Neuron (in vitro differentiated cells): ENCODE results near the gene PRPF6.
A peak's percentile ranks its signal among the peaks of the same experiment; 100 is the strongest.
"Not testable (repeated sequence)": the region's sequence is repeated elsewhere in the genome, so short reads cannot be mapped to it uniquely, and the experiment has no call there.

Experiments used
- H2AFZ ChIP-seq: one replicate; pipeline ENCODE4 v1.6.1; 2013; ENCODE audit warnings: low read depth, mild to moderate bottlenecking, inconsistent platforms, low read length, moderate library complexity
- H3K27me3 ChIP-seq: one replicate; pipeline ENCODE4 v1.6.1; 2013; ENCODE audit warnings: low read length; ENCODE audit not compliant: insufficient read depth
- H3K36me3 ChIP-seq: one replicate; pipeline ENCODE4 v1.6.1; 2013; ENCODE audit warnings: low read length; ENCODE audit not compliant: insufficient read depth
- H3K4me1 ChIP-seq: one replicate; pipeline ENCODE4 v1.6.1; 2013; ENCODE audit warnings: low read length; ENCODE audit not compliant: insufficient read depth
- H3K4me3 ChIP-seq: 2 replicates; pipeline ENCODE4 v1.5.1; 2013; ENCODE audit warnings: mild to moderate bottlenecking, low read length, moderate library complexity
- H3K9me3 ChIP-seq: one replicate; pipeline ENCODE4 v1.6.1; 2013; ENCODE audit warnings: low read length

PRPF6 gene

DNA sequence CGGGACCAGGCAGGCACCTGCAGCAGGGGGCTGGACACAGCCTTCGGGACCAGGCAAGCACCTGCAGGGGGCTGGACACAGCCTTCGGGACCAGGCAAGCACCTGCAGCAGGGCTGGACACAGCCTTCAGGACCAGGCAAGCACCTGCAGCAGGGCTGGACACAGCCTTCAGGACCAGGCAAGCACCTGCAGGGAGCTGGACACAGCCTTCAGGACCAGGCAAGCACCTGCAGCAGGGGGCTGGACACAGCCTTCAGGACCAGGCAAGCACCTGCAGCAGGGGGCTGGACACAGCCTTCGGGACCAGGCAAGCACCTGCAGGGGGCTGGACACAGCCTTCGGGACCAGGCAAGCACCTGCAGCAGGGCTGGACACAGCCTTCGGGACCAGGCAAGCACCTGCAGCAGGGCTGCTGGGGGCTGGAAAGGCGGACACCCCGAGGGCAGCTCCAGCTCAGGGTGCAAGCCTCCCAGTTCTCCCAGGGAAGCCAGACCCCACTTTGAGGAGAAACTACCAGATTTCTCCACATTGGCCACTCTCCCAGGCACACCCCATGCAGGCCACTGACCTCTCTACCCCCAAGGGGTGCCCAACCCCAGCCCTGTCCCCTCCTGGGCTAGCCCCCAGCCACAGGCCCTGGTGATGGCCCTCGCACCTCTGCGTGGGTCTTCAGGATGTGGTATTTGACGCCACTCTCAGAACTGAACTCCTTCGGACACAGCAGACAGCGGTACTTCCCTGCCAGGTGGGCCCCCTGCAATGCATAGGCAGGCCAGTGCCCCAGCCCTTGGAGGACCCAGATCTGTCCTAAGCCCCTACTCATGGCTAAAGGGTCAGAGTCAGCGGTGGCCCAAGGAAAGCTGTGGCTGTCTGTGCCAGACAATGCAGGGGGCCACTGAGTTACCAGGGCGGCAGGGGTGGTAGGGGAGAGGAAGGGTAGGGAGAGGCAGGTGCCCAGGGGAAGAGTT, 20.0 kb upstream of the PRPF6 start:
- H3K9me3 ChIP-seq, H2AFZ ChIP-seq, H3K27me3 ChIP-seq, H3K4me3 ChIP-seq, H3K4me1 ChIP-seq: not testable (repeated sequence)
- H3K36me3 ChIP-seq = peaks cover 46% of the 10 kb centered on the region

DNA sequence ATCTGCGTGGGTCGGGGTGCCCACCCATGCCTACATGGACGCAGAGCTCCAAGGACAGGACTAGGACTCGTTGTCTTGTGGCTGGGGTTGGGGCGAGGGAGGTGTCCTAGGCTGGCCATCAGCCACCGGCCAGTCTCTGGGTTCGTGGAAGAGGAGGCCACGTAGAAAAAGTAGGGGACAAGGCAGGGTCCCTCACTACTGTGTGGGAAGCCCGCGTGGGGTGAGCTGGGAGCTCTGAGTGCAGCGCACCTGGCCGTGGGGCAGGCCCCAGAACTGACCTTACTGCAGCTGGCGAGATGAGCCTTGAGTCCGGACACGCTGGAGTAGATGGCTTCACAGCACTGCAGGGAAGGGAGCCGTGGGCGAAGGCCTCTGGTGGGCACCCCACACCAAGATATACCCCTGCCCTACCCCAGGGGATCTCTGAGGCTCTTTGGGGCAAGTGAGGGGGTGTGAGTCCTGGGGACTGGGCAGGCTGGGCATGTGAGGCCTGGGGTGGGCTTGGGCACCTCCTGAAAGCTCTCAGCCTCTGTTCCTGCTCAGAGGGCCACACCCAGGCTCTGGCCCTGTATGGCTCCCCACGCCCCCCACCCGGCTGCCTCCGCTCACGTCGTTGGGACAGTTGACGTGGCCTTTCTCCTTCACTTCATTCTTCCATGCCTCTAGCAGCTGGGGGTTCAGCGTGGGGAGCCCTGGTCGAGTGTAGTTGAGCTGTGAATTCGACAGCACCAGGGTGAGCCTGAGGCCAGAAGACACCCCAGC, 19.1 kb upstream of the PRPF6 start:
- no peaks in the 10 kb centered on the region for H3K27me3 ChIP-seq
- H3K4me3 ChIP-seq = no peak overlapping the region
- peaks cover 55% of the 10 kb centered on the region for H3K36me3 ChIP-seq
- H3K4me1 ChIP-seq = peaks cover 7% of the 10 kb centered on the region
- no peaks in the 10 kb centered on the region for H3K9me3 ChIP-seq
- no peak overlapping the region for H2AFZ ChIP-seq

DNA sequence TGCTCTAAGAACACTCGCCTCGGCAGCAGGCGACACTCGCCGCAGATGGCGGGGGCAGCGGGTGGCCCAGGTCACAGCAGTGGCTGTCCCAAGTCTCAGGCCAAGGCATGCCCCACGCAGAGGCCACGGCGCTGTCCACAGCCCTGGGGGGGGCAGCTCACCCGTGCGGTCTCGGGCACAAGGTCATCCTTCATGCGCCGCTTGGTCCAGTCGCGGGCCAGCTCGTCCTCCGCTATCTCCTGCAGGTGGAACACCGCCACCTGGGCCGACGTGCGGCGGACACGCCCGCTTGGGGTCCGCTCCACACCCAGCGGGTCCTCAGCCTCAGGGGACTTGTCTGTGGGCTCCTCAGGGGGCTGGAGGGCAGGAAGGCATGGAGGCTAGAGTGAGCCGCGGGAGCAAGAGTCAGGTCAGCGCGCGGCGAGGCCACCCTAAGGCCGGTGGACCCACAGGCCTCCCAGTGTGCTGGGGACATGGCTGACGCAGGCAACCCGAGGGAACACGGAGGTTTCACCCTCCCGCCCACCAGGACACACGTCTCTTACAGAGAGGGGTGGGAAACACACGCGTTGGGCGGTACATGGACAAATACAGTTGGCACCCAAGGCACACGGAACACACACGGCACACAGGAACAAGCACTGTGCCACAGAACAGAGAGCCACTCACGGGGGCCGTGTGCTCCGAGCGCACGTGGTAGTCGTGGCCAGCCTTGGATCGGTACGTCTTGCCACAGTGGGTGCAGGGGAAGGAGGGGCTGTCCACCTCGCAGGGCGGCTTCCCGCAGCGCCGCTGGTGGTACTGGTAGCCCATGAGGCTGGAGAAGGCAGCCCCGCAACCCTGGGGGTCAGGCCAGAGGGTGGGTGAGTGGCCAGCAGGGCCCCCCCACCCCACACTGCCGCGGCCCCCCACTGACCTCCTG, 18.2 kb upstream of the PRPF6 start:
- Histone ChIP-seq H3K27me3 (no peaks in the 10 kb centered on the region), H3K9me3 (no peaks in the 10 kb centered on the region), H3K4me1 (peaks cover 7% of the 10 kb centered on the region), H3K4me3 (no peak overlapping the region), H2AFZ (no peak overlapping the region), H3K36me3 (peaks cover 63% of the 10 kb centered on the region)

DNA sequence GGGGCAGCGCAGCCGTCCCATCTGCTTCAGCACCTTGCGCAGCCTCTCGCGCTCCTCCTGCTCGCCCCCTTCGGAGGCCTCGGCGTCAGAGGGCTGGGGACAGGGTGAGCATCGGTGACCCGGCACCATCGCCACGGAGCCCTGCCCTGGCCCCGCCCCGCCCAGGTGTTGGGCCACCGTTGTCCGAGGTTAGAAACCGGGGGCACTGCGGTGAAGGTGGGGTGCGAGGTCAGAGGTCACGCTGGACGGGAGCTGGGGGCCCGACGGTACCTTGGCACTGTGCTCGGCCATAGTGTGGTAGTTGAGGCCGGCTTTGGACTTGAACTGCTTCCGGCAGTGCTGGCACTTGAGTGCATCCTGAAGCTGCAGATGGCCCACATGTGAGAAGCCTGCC, 17.6 kb upstream of the PRPF6 start:
- H3K9me3 ChIP-seq = no peaks in the 10 kb centered on the region

DNA sequence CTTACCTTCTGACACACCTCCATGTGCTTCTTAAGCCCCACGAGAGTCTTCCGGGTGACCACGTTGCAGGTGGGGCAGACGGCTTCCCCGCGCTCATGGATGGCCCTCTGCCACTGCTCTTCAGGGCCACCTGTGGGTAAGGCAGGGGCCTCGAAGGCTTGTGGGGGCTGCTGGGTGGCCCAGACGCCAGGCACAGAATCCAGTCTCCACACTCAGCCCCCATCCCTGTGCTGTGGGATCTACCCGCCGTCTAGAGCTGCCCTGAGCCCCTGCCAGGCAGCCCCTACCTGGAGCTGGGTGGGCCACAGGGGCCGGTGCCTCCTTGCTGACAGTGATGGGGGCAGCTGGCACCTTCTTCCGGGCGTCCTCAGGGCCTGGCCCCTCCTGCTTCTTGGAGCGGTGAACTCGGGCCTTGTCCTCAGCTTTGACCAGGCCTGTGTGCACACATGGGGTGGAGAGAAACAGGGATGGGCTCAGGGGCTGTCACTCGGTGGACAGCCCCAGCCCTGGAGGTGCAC, 17.1 kb upstream of the PRPF6 start:
- H2AFZ ChIP-seq = no peak overlapping the region
- peaks cover 62% of the 10 kb centered on the region for H3K36me3 ChIP-seq
- H3K9me3 ChIP-seq = no peaks in the 10 kb centered on the region
- H3K4me3 ChIP-seq = no peak overlapping the region
- H3K4me1 ChIP-seq = peaks cover 11% of the 10 kb centered on the region
- H3K27me3 ChIP-seq = no peaks in the 10 kb centered on the region

More for the DNA sequence above, 17.6 kb upstream of the PRPF6 start:
- peaks cover 7% of the 10 kb centered on the region for H3K4me1 ChIP-seq
- no peaks in the 10 kb centered on the region for H3K27me3 ChIP-seq
- H3K4me3 ChIP-seq = no peak overlapping the region
- H3K36me3 ChIP-seq = peaks cover 64% of the 10 kb centered on the region
- H2AFZ ChIP-seq = no peak overlapping the region

DNA sequence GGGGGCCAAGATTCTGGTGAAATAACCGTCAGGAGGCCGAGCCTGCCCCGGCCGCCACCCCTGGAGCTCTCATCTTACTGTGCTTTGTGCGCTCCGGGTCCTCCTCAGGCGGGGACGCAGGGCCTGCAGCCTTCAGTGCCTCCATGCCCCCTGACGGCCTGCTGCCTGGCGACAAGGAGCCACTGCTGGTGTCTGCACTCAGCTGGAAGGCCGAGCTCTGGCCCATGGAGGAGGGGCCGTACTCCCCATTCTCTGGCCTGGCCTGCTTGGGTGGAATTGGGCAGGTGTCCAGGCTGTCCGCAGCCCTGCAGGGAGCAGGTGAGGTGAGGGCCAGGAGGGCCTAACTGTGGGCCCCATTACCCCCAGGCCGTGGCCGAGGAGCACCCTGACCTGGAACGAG, 16.5 kb upstream of the PRPF6 start:
- no peaks in the 10 kb centered on the region for H3K9me3 ChIP-seq
- no peak overlapping the region for H2AFZ ChIP-seq
- H3K27me3 ChIP-seq = no peaks in the 10 kb centered on the region
- H3K36me3 ChIP-seq = peaks cover 57% of the 10 kb centered on the region
- peaks cover 8% of the 10 kb centered on the region for H3K4me1 ChIP-seq
- no peak overlapping the region for H3K4me3 ChIP-seq

DNA sequence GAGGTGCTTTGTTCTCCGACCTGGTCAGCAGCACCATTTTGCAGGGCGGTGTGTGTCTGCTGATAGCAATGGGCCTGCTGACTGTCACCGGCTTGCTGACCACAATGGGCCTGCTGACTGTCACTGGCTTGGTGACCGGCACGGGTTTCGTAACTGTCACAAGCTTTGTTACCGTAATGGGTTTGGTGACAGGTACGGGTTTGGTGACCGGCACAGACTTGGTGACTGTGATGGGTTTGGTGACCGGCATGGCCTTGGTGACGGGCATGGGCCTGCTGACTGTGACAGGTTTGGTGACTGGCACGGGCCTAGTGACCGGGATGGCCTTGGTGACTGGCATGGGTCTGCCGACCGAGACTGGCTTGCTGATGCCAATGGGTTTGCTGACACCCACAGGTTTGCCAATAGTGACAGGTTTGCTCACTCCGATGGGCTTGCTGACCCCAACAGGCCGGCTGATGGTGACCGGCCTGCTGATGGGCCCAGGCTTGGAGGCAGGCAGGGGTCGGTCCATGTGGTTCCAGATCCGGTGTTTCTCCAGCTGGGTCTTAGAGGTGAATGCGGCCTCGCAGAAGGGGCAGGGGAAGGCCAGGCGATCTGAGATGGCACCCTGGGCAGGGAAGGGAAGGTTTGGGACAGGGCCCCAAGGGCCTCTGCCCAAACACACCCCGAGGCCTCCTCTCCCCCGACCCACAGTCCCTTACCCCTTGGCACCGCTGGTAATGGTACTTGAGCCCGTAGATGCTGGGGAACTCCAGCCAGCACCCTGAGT, 14.6 kb upstream of the PRPF6 start:
- H3K4me1 ChIP-seq = peaks cover 12% of the 10 kb centered on the region
- no peaks in the 10 kb centered on the region for H3K9me3 ChIP-seq
- H3K27me3 ChIP-seq = no peaks in the 10 kb centered on the region
- peaks cover 45% of the 10 kb centered on the region for H3K36me3 ChIP-seq
- no peak overlapping the region for H2AFZ ChIP-seq
- no peak overlapping the region for H3K4me3 ChIP-seq

DNA sequence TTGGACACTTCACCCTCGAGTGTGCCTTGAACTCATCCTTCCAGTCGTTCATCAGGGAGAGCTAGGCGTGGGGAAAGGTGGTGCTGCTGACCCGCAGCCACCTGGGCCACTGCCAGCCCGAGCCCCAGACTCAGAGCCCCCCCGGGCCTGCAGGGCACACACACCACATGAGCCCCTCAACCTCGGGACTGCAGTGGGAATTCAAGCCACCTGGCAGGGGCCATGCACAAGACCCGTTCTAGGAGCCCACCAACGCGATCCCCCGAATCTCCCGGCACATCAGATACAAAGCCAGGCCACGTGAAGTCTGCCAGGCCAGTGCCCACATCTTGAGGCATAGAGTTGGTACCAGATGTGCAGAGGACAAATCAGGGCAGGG, 14.0 kb upstream of the PRPF6 start:
- no peak overlapping the region for H2AFZ ChIP-seq
- H3K9me3 ChIP-seq = no peaks in the 10 kb centered on the region
- no peaks in the 10 kb centered on the region for H3K27me3 ChIP-seq
- peaks cover 39% of the 10 kb centered on the region for H3K36me3 ChIP-seq
- H3K4me3 ChIP-seq = no peak overlapping the region
- peaks cover 12% of the 10 kb centered on the region for H3K4me1 ChIP-seq

DNA sequence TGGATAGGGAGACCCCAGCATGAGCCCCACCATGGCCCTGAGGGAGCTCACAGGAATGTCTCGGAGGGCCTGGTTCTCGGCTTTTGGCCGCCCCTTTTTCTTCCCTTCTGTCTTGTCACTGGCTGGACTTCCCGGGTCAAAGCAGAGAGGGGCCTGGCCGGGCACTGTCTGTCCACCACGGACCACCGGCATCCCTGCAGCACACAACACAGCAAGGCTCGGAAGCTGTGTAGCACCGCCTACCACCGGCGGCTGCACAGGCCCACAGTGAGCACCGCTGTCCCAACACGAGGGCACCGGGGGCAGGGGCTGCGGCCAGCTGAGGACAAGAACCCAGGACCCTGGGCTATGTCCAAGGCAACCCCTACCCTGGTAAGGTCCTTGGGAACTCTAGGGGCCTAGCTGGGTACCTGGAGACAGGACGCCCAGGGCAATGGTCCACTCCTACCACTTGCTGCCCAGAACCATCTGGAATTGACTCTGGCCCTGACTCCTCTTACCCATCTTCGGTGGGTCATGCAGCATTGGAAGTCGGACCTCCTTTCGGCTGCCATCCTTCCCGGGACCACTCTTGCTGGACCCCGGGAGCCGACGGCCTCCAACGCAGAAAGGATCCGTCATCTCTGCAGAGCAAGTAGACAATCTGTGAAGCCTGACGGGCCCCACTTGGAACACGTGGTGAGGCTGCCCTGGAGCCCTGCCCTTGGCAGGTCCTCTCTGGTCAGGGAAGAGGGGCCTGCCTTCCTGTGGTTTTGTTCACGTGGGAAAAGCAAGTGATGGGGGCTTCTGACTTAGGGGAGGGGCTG, 13.4 kb upstream of the PRPF6 start:
- peaks cover 12% of the 10 kb centered on the region for H3K4me1 ChIP-seq
- peaks cover 33% of the 10 kb centered on the region for H3K36me3 ChIP-seq
- H3K4me3 ChIP-seq = no peak overlapping the region
- no peak overlapping the region for H2AFZ ChIP-seq
- H3K9me3 ChIP-seq = no peaks in the 10 kb centered on the region
- no peaks in the 10 kb centered on the region for H3K27me3 ChIP-seq

DNA sequence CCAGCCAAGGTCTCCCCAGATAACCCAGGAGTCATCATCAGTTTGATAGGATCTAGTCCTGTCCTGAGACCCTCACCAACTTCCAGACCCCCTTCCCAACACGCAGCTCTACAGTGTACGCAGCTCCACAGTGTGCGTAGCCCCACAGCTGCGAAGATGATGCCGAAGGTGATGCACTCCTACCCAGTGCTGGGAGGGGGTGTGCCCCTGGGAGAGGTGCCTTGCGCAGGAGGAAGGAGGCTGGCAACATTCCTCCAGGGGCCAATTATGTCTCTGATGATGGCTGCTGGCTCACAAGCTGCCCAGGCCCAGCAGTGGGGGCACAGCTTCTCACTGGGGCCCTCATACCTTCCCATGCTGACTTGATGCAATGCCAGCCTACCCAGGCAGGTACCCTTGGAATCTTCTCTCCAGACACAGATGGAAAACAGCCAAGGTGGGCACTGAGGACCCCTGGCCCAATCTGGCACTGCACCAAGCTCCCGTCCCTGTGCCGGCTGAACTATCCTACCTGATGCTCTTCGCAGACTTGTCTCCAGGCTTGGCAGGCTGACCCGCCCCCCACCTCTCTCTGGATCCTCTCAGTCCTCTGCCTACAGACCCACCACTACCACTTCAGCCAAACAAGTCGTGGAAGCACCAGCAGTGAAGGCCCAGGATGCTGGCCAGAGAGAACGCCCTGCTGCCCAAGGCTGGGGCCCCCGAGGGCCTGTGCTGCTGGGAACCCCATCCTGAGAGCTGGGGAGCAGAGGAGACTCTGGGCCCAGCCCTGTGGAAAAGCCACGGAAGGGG, 12.6 kb upstream of the PRPF6 start:
- peaks cover 26% of the 10 kb centered on the region for H3K36me3 ChIP-seq
- no peaks in the 10 kb centered on the region for H3K9me3 ChIP-seq
- H2AFZ ChIP-seq = no peak overlapping the region
- H3K4me3 ChIP-seq = peak overlapping the region; percentile 69
- H3K27me3 ChIP-seq = no peaks in the 10 kb centered on the region
- peaks cover 12% of the 10 kb centered on the region for H3K4me1 ChIP-seq
